IMR-90 (cell line): Measurements from ENCODE around the gene GJC2. TPM values are rescaled to one million over a fixed set of nuclear protein-coding genes. Genes with fewer than 3 reads are reported as not detected.

Experiments
- ATAC-seq: fragments of 200-7000 bp; cut with Tn5 transposase; 2 replicates; pipeline ENCODE4 v1.9.1; 2020; ENCODE audit warnings: low read depth, mild to moderate bottlenecking, moderate library complexity
- BruUV-seq: library from RNA; stranded (reverse); fragments of 400-500 nt; replicated peaks from 2 replicates; lab custom pipeline; 2021; lab: Mats Ljungman, UMichigan
- CTCF ChIA-PET: fragments of 300-600 bp; formaldehyde crosslinking; extraction: SDS; loops from one replicate; lab custom pipeline; 2021; ENCODE audit warnings: antibody characterized with exemption; lab: Yijun Ruan, JAX
- POLR2A ChIA-PET: fragments of 300-600 bp; sonication (Branson Sonifier 250); formaldehyde crosslinking; loops from one replicate; lab custom pipeline; 2022; ENCODE audit warnings: antibody characterized with exemption; ENCODE audit not compliant: unreplicated experiment; lab: Charles Lee
- DNase-seq: peaks from one replicate; pipeline ENCODE4 v3.0.0; 2013
- H2AFZ ChIP-seq: replicated peaks from 2 replicates; pipeline ENCODE3; 2013; ENCODE audit warnings: low read length, mild to moderate bottlenecking; ENCODE audit not compliant: poor library complexity
- H2AK5ac ChIP-seq: 2 replicates; pipeline ENCODE4 v1.6.1; 2013; ENCODE audit warnings: low read depth, low read length, inconsistent platforms
- H2AK9ac ChIP-seq: replicated peaks from 2 replicates; pipeline ENCODE3; 2013; ENCODE audit warnings: mild to moderate bottlenecking, low read depth, low read length, moderate library complexity; ENCODE audit not compliant: poor library complexity
- H2BK120ac ChIP-seq: 2 replicates; pipeline ENCODE4 v1.6.1; 2013; ENCODE audit warnings: low read depth, low read length, inconsistent platforms
- H2BK15ac ChIP-seq: 3 replicates; pipeline ENCODE4 v1.6.1; 2013; ENCODE audit warnings: low read depth, low read length, inconsistent platforms
- H2BK20ac ChIP-seq: 2 replicates; pipeline ENCODE4 v1.6.1; 2013; ENCODE audit warnings: low read depth, mild to moderate bottlenecking, inconsistent platforms, low read length, moderate library complexity
- H2BK5ac ChIP-seq: 2 replicates; pipeline ENCODE4 v1.6.1; 2013; ENCODE audit warnings: mild to moderate bottlenecking, low read depth, low read length, inconsistent platforms; ENCODE audit not compliant: poor library complexity, severe bottlenecking
- H3K14ac ChIP-seq: replicated peaks from 2 replicates; pipeline ENCODE4 v1.6.1; 2013; ENCODE audit warnings: low read depth, low read length, inconsistent platforms
- H3K18ac ChIP-seq: 2 replicates; pipeline ENCODE4 v1.6.1; 2013; ENCODE audit warnings: low read depth, low read length, control low read depth
- H3K23ac ChIP-seq: 2 replicates; pipeline ENCODE4 v1.6.1; 2013; ENCODE audit warnings: low read depth, low read length, inconsistent platforms
- H3K27ac ChIP-seq: 2 replicates; pipeline ENCODE4 v1.5.1; 2013; ENCODE audit warnings: mild to moderate bottlenecking, control low read depth, low read length; ENCODE audit not compliant: insufficient read depth
- H3K27me3 ChIP-seq: 2 replicates; pipeline ENCODE4 v1.6.1; 2013; ENCODE audit warnings: low read length; ENCODE audit not compliant: control insufficient read depth, insufficient read depth
- H3K36me3 ChIP-seq: 2 replicates; pipeline ENCODE4 v1.6.1; 2013; ENCODE audit warnings: low read length, mixed read lengths; ENCODE audit not compliant: control insufficient read depth, insufficient read depth
- H3K4ac ChIP-seq: 2 replicates; pipeline ENCODE4 v1.6.1; 2013; ENCODE audit warnings: low read depth, low read length, inconsistent platforms
- H3K4me1 ChIP-seq: 2 replicates; pipeline ENCODE4 v1.6.1; 2013; ENCODE audit warnings: low read length, mixed read lengths; ENCODE audit not compliant: control insufficient read depth, insufficient read depth
- H3K4me2 ChIP-seq: 2 replicates; pipeline ENCODE4 v1.6.1; 2013; ENCODE audit warnings: low read depth, mild to moderate bottlenecking, control low read depth, low read length, moderate library complexity
- H3K4me3 ChIP-seq: 2 replicates; pipeline ENCODE4 v1.5.1; 2013; ENCODE audit warnings: low read depth, mild to moderate bottlenecking, control low read depth, low read length, moderate library complexity; ENCODE audit not compliant: insufficient read depth
- H3K56ac ChIP-seq: 2 replicates; pipeline ENCODE4 v1.6.1; 2013; ENCODE audit warnings: low read length, inconsistent platforms; ENCODE audit not compliant: insufficient read depth; ENCODE audit errors: extremely low read depth
- H3K79me1 ChIP-seq, 2 experiments: 2 replicates each; pipeline ENCODE4 v1.6.1; 2013; ENCODE audit warnings: low read length in 2 of 2, inconsistent platforms in 1 of 2, low read depth in 1 of 2
- H3K9ac ChIP-seq: 2 replicates; pipeline ENCODE4 v1.6.1; 2013; ENCODE audit warnings: low read depth, low read length, control low read depth
- H3K9me1 ChIP-seq: 2 replicates; pipeline ENCODE4 v1.6.1; 2013; ENCODE audit warnings: low read length, inconsistent platforms; ENCODE audit not compliant: insufficient read depth
- H3K9me3 ChIP-seq: 2 replicates; pipeline ENCODE4 v1.6.1; 2013; ENCODE audit warnings: low read length; ENCODE audit not compliant: control insufficient read depth, insufficient read depth
- H4K20me1 ChIP-seq: 2 replicates; pipeline ENCODE4 v1.6.1; 2013; ENCODE audit warnings: low read length, inconsistent platforms; ENCODE audit not compliant: insufficient read depth
- H4K5ac ChIP-seq: 2 replicates; pipeline ENCODE4 v1.6.1; 2013; ENCODE audit warnings: mild to moderate bottlenecking, low read depth, low read length, control low read depth
- H4K8ac ChIP-seq, 2 experiments: 2 replicates each; pipeline ENCODE4 v1.6.1; 2013; ENCODE audit warnings: low read depth in 2 of 2, low read length in 2 of 2, control low read depth in 1 of 2, inconsistent platforms in 1 of 2
- H4K91ac ChIP-seq: 2 replicates; pipeline ENCODE4 v1.6.1; 2013; ENCODE audit warnings: low read depth, low read length, inconsistent platforms; ENCODE audit not compliant: insufficient read depth
- CHD1 ChIP-seq: IDR thresholded peaks from 2 replicates; pipeline ENCODE4 v1.6.1; 2012; ENCODE audit warnings: low read depth, low read length, improper control_type of control experiment
- ELK1 ChIP-seq: fragments of 150-350 bp; IDR thresholded peaks from 2 replicates; pipeline ENCODE4 v1.6.1; 2016; ENCODE audit warnings: low read depth, mild to moderate bottlenecking, low read length, moderate library complexity, borderline replicate concordance
- FOS ChIP-seq: fragments of 150-350 bp; IDR thresholded peaks from 2 replicates; pipeline ENCODE4 v1.6.1; 2016; ENCODE audit warnings: low read depth, low read length
- POLR2A ChIP-seq: IDR thresholded peaks from 2 replicates; pipeline ENCODE4 v1.6.1; 2012; ENCODE audit warnings: mild to moderate bottlenecking, low read depth, low read length
- RCOR1 ChIP-seq: IDR thresholded peaks from 2 replicates; pipeline ENCODE4 v1.6.1; 2012; ENCODE audit warnings: mild to moderate bottlenecking, low read length, improper control_type of control experiment; ENCODE audit not compliant: insufficient replicate concordance
- WGBS, 2 experiments: methylation state at CpG; one replicate each; pipeline versions ENCODE4 v1.1.5 to v1.1.7; 2013; ENCODE audit warnings: missing lambda C conversion rate in 2 of 2; ENCODE audit not compliant: insufficient read length in 1 of 2; ENCODE audit errors: extremely low coverage in 2 of 2; 5-methylcytosine and 5-hydroxymethylcytosine counted together
- dilution Hi-C: fragments of 300-500 bp; cut with HindIII; formaldehyde crosslinking; loops from one replicate; pipeline ENCODE4 v1.14.3; 2018; ENCODE audit warnings: low sequenced_read_pairs; ENCODE audit not compliant: unreplicated experiment
- in situ Hi-C: fragments of 300-500 bp; cut with MboI; formaldehyde crosslinking; loops from 3 replicates; pipeline ENCODE4 v1.14.3; 2019; ENCODE audit warnings: low sequenced_read_pairs, inconsistent platforms, mixed read lengths
- intact Hi-C: fragments of 100-400 bp; cut with micrococcal nuclease; formaldehyde crosslinking; loops from 2 replicates; pipeline ENCODE4 v1.10.0; 2022
- polyA plus RNA-seq, 3 experiments: library from polyadenylated mRNA; depleted of rRNA; stranded (reverse); fragments of >200 nt; gene quantifications; 2 replicates each; pipeline ENCODE4 v1.2.3, GENCODE V29; 2012; ENCODE audit warnings: low replicate concordance in 1 of 3
- total RNA-seq: library from RNA; depleted of rRNA; stranded (reverse); fragments of >200 nt; gene quantifications from 2 replicates; pipeline ENCODE4 v1.2.3, GENCODE V29; 2012

Gene GJC2
- total and polyA plus RNA-seq, 2 of the 4 experiments (the other 2 are of a cell fraction): 1.1 to 1.7 TPM

DNA sequence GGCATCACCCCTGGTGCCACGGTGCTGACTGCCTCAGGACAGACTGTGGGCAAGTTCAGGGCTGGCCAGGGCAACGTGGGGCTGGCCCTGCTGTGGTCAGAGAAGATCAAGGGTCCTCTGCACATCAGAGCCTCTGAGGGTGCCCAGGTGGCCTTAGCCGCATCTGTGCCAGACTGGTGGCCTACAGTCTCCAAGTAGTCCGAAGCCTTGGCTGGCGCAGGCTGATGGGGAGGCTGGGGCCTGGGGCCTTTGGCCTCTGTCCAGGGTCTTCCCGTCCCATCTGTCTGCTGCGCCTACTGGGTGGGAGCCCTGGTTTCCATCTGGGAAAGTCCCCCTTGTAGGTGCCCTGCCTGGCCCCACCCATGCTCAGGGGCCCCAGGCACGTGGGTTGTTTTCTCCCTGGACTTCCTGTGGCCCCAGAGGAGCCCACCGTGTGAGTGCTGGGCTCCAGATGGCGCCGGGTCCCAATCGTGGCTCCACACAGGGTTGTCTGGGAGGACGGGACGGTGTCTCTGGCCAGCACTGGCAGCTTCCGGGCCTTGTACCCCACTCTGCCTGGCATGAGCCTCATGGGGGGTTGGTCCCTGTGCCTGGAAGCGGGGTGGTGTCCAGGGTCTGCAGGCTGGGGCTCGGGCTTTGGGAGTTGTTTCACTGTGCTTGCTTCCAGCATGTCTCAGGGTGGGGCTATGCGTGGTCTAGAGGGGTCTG lies 25.7 kb downstream of the GJC2 start:
- in situ Hi-C loops: no loop called here
- BruUV-seq: no TSS peak
- no peak overlapping the region for H4K91ac ChIP-seq

More for the DNA sequence above, 25.7 kb downstream of the GJC2 start:
- Histone ChIP-seq H2BK5ac (no peak overlapping the region), H3K18ac (no peak overlapping the region), H3K4me2 (no peak overlapping the region), H4K20me1 (peaks cover 11% of the 10 kb centered on the region), H2AFZ (no peak overlapping the region), H3K9ac (no peak overlapping the region), H4K5ac (no peak overlapping the region), H3K9me3 (no peaks in the 10 kb centered on the region; the same call in 1 of the 2 replicates), H3K56ac (no peak overlapping the region), H3K4ac (no peak overlapping the region), H3K27ac (no peak overlapping the region), H2AK9ac (peak overlapping the region; percentile 72), H3K27me3 (no peaks in the 10 kb centered on the region), H3K14ac (no peak overlapping the region), H3K36me3 (0 out of 2 replicates have a peak, but pooled peaks cover 4% of the 10 kb centered on the region), H3K4me3 (no peak overlapping the region), H3K4me1 (peaks cover 11% of the 10 kb centered on the region), H2BK15ac (no peak overlapping the region), H2BK120ac (no peak overlapping the region), H4K8ac (no peak overlapping the region), H3K79me1 (peaks cover 6 to 48% of the 10 kb centered on the region in 2 experiments), H2AK5ac (no peak overlapping the region), H3K23ac (no peak overlapping the region), H2BK20ac (no peak overlapping the region), H3K9me1 (peaks cover 10% of the 10 kb centered on the region)
- intact Hi-C loops (no loop called here), dilution Hi-C loops (no loop called here)
- POLR2A ChIA-PET: no interaction called here
- 95% methylated on average over 8 of the region's 18 CpGs; no CpG with 5 or more reads in 1 of the 2 experiments for WGBS, 2 experiments
- ATAC-seq (no peak), DNase-seq (no peak)
- CTCF ChIA-PET: no interaction called here
- TF ChIP-seq FOS: no peak
- no peak for TF ChIP-seq RCOR1
- TF ChIP-seq ELK1: no peak
- TF ChIP-seq POLR2A: no peak
- no peak for TF ChIP-seq CHD1
